KBM-7 (cell line): ENCODE results near the gene CLMP.
"Not testable (repeated sequence)": the region's sequence is repeated elsewhere in the genome, so short reads cannot be mapped to it uniquely, and the experiment has no call there.

Experiments
- DNase-seq: peaks from one replicate; pipeline ENCODE4 v3.0.0-alpha.2; 2015
- in situ Hi-C: fragments of 300-500 bp; cut with MboI; formaldehyde crosslinking; loops from 2 replicates; pipeline ENCODE4 v1.14.3; 2020; ENCODE audit warnings: low sequenced_read_pairs, low pct_unique_long_range_greater_than_20kb, mixed read lengths

Gene CLMP

DNA sequence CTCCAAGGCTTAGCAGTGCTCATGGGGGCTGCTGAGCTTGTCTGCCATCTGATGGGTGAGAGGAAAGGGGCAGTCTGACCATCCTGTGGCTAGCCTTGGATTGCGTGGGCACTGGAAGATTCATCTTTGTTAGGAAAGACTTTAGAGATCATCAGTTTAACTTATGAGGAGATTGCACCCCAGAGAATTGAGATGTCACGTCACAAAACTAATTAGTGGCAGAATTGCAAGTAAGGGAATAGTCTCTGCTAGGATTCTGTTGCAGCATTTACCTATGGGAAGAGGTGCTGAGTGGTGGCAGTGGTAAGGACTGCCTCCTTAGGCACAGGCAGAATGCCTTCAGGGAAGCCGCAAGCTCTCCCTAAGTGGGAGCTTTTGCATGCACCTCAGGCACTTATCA lies 90.4 kb downstream of the CLMP start:
- in situ Hi-C loops, result no loop called here
- no peak for DNase-seq

DNA sequence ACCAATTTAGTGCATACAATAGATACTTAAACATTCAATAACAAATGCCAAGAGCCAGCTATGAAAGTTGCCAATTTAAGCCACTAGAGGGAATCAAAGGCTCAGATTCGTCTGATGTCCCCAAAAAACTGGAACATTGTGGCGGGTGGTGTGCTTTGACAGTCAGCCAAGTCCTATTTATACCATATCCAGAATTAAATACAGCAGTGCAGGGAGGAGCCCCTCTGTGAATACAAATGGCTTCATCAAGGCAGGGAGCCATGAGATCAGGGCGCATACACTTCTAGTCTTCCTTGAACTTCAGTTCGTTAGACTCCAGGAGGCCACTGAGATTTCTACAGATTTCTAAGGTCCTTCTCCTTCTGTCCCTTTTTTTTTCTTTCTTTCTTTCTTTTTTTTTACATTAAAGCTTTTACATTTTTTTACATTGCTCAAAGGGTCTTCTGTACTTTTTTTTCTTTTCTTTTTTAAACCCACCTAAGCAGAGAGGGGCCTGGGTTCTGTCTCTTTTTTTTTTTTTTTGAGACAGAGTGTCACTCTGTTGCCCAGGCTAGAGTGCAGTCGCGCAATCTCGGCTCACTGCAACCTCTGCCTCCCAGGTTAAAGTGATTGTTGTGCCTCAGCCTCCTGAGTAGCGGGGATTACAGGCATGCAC lies 91.6 kb downstream of the CLMP start:
- in situ Hi-C loops, result no loop called here
- peak; percentile 65 for DNase-seq

DNA sequence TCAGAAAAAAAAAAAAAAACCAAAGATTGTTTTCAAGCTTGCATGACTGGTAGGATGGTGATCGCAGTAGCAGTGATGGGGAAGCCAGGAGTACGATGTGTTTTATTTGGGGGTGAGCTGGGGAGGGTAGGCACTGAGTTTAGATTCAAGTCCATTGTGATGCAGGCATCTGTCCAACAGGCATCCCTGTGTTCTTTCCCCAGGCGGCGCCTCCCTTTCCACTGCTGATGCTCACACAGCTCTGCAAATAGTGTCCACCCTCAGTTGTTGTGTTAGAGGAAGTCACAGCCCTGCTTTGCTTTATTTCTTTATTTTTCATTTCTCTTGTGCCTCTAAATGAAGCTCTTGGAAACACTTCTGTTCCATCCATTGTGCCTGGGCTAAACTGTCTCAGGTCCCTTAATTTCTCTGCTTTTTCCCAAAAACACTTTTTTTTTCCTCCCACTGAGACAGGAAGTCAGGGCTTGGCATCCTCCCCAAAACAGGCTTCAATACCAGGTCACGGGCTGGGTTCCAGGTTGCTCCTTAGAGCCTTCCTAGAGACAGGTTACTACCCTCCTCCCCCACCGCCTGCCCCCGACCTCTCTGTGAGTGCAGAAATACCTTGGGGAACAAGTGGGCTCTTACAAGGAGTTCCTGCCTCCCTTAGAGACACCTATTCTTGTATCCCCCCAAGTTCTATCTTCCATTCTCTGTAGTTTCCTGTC lies 94.5 kb downstream of the CLMP start:
- in situ Hi-C loops, result no loop called here
- DNase-seq, result no peak

DNA sequence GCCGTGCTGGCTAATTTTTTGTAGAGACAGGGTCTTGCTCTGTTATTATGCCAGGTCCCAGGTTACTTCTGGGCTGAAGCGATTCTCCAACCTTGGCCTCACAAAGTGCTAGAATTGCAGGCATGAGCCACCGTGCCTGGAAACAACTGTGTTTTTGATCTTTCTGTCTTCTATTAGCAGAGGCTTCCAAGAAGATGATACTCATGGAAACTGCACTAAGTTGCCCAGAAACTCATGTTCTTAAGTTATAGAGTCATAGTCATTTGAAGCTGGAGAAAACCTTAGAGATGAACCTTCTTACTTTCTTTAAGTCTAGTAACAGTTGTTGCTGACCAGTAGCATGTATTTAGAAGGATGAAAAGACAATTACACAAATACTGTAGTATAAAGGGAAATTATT lies 96.1 kb downstream of the CLMP start:
- in situ Hi-C loops, result no loop called here
- no peak for DNase-seq

DNA sequence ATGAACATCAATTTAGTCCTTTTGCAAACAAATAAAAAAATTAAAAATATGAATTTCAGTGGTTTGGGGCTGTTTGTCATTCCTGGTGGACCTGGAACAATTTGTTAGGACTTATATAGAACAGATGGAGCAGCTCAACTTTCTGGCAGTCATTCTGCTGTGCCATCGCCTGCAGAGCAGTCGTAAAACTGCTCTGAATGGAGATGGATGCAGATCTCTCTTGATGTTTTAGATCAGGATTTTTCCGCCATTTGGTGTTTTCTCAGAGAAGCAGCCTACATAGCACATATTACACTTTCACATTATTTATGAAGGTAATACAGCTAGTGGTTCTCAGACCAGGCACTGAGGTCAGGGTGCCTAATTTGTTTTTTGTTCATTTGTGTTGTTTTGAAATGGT lies 101.3 kb downstream of the CLMP start:
- in situ Hi-C loops, result no loop called here

DNA sequence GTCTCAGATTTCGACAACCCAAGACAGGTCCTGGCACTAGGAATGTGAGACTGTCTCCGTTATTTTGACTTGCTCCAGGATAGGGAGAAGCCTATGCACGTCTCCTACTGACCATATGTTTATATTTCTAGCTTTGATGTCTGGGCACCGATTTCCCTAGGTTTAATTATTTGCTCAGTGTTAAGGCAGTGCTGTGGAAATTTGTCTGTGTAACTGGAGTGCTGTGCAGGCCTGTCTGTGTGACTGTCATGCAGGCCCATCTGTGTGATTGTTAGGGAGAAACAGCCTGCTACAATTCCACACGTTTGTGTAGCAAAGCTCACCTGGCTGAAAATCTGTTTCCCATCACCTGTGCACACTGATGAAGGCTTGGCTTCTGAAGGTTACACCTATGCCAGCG lies 103.5 kb downstream of the CLMP start:
- no peak for DNase-seq
- in situ Hi-C loops, result no loop called here

More for the DNA sequence above, 101.3 kb downstream of the CLMP start:
- no peak for DNase-seq

DNA sequence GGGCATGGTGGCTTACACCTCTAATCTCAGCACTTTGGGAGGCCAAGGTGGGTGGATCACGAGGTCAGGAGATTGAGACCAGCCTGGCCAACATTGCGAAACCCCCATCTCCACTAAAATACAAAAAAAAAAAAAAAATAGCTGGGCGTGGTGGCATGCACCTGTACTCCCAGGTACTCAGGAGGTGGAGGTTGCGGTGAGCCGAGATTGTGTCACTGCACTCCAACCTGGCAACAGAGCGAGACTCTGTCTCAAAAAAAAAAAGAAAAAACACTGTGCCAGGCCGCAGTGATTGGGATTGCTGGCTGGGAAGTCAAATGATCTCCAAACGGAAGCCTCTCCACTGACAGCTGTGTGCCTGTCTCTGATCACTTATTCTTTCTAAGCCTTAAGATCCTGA lies 104.9 kb downstream of the CLMP start:
- DNase-seq, in situ Hi-C loops: not testable (repeated sequence)

DNA sequence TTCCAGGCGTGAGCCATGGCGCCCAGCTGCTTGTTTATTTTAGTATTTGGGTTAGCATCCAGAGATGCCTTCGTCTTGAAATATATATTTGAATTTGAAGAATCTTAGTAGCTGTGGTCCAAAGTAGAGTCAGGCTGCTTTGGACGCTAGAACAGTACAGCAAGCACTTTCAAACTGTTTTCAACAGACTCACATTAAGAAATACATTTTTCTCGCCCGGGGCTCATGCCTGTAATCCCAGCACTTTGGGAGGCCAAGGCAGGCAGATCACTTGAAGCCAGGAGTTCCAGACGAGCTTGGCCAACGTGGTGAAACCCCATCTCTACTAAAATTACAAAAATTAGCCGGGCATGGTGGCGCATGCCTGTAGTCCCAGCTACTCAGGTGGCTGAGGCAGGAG lies 106.2 kb downstream of the CLMP start:
- in situ Hi-C loops, DNase-seq: not testable (repeated sequence)

DNA sequence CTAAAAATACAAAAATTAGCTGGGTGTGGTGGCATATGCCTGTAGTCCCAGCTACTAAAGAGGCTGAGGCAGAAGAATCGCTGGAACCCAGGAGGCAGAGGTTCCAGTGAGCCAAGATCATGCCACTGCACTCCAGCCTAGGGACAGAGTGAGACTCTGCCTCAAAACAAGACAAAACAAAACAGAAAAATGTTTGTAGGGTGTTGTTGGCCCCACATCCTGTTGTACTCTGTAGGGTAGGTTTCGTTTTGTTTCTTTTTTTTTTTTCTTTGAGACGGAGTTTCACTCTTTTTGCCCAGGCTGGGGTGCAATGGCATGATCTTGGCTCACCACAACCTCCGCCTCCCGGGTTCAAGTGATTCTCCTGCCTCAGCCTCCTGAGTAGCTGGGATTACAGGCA lies 107.4 kb downstream of the CLMP start:
- in situ Hi-C loops, DNase-seq: not testable (repeated sequence)

DNA sequence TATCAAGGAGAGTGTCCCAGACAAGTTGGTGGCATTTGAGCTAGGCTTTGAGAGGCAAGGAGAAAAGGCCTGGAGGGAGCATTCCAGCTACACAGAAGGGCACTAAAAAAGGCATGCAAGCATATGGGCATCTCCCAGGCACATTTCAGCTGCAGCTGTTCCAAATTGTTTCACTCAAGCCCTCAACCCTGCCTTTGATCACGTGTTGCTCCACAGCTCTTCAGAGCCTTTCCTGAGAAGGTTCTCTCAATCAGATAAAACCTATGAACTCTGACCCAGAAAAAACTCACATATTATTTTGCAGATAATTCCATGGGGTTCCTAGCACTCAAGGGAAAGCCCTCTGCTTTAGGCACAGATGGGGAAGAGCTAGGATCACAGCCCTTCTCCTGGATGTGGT lies 108.7 kb downstream of the CLMP start:
- in situ Hi-C loops, result no loop called here

DNA sequence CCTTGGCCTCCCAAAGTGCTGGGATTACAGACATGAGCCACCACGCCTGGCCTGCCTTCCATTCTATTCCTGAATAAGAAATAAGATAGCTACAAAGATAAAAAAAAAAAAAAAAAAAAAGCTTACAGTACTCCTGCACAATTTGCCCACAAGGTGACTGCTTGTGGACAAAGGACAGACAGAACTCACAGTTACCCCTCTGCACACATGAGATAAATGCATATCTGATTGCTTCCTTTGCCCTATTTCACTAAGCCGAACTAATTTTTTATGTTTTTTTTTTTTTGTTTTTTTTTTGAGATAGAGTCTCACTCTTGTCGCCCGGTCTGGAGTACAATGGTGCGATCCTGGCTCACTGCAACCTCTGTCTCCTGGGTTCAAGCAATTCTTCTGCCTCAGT lies 109.6 kb downstream of the CLMP start:
- DNase-seq, result no peak
- in situ Hi-C loops, result no loop called here

More for the DNA sequence above, 108.7 kb downstream of the CLMP start:
- DNase-seq, result no peak

DNA sequence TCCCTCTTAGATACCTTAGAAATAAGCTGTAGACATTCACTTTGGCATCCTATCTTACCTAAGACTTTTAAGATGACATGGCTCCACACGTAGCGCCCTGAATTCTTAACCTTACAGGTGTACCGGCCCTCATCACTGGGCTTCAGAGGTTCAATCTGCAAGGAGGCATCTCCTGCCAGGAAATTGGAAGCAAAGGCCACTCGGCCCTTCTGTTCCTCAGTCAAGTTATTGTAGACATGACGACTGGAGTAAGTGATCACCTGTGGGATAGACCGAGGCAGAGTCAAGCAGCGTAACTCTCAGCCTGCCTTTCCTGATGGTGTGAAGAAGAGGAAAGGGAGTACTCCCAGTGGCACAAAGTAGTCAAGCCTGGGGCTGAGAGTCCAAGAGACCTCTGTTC lies 110.6 kb downstream of the CLMP start:
- in situ Hi-C loops, result no loop called here
- no peak for DNase-seq

DNA sequence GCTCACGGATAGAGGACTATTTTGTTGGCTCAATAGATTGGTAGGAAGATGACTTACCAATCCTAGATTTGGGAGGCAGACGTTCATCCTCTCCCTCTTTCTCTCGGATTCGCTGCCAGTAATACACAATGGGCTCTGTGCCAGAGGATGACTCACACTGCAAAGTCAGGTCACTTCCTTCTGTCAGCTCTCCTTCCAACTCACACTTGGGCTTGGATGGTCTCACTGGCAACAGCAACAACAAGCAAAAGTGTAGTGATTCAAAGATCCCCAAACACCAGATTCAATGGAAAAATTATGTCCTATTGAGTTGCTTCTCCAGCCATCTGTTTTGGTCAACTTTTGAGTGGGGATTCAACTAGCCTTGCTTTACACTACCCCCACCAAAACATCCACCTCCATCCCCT lies 111.4 kb downstream of the CLMP start:
- in situ Hi-C loops, result no loop called here
- peak; percentile 74 for DNase-seq

DNA sequence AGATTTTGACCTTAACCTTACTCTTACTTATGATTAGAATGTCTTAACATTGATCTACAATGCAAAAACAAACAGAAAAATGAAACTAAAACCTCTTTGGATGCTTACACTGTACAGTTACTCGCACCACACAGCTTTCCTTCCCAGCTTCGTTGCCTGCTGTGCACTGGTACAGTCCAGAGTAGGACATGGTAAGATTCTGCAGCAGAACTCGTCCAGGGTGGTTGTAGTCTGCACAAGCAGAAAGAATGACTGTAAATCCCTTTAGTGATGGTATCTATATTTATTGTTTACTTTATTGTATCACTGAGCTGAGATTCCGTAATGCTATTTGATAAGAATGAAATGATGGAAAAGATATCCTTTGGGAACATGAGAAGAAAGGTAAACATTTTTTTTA lies 112.1 kb downstream of the CLMP start:
- in situ Hi-C loops, result no loop called here
- DNase-seq, result no peak

DNA sequence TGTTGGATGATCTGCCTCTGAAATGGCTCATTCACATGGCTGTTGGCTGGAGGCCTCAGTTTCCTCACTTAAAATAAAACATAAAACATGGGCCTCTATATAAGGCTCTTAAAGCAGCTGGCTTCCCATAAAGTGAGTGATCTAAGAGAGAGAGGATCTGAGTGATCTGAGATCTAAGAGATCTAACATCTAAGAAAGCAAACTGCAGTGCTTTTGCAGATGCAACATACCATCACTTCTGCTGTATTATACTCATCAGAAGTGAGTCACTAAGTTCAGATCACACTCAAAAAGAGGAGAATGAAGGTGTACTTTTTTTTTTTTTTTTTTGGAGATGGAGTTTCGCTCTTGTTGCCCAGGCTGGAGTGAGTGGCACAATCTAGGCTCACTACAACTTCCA lies 115.0 kb downstream of the CLMP start:
- DNase-seq, result no peak
- in situ Hi-C loops, result no loop called here

DNA sequence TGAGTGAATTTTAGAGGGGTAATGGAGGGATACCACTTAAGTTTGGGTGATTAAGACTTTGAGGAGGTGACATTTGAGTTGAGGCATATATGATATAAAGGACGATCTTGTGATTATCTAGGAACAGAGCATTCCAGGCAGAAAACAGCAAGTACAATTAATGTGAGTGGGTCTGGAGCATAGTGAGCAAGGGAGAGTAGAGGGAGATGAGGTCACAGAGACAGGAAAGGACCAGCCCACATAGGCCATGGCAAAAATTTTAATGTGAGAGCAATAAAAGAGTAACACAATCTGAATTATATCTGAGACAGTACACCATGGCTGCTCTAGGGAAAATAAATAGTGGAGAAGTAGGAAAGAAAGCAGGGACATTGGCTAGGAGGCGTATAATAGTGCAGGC lies 118.6 kb downstream of the CLMP start:
- in situ Hi-C loops, result no loop called here

DNA sequence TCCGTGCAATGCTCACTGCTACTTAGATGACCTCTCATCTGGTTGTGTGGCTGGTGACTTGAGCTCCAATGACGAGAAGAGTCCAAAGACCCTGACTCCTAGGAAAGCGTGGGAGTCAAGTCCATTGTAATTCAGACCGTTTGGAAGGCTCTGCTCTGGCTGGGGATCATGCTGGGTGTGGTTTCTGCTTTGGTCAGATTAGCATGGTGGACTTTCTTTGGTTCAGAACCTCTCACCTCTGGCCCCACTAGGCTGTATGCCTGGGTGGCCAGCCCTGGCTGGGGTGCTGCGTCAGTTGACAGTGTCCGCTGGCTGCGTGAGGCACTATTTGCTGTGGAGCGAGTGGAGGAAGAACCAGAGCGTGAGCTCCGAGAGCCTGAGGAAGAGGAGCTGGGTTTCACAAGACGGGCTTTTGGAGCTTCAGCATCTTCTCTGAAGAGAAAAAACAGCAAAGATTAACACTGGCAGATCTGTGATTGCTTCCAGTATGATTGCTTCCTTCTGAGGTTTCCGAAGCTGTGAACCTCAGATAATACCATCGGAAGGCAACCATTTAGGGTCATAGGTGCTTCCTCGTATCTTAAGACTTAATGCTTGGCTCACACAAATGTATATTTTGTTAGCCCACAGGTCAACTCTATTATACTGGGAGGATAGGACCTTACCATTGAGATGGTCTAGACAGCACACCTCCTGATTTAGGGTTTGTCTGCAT lies 121.5 kb downstream of the CLMP start:
- in situ Hi-C loops, result no loop called here

More for the DNA sequence above, 118.6 kb downstream of the CLMP start:
- no peak for DNase-seq

DNA sequence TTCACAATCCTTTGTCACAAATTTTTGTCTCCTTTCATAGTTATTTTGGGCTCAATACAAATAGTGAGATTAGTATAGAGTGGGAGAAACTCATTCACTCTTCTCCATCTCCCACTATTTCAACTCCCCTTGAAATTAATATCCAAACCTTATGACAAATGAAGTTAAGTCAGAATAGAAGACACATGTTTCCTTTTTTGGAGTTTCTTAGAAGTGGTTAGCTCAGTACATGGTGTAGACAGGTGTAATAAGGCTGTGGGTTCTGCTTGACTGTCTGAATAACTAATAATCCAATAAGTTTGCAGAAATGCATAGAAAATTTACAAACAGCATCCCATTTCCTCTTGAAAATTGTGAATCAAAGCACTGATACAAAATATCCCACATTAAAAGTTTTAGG lies 122.3 kb downstream of the CLMP start:
- in situ Hi-C loops, result no loop called here
- DNase-seq, result no peak

More for the DNA sequence above, 121.5 kb downstream of the CLMP start:
- no peak for DNase-seq

DNA sequence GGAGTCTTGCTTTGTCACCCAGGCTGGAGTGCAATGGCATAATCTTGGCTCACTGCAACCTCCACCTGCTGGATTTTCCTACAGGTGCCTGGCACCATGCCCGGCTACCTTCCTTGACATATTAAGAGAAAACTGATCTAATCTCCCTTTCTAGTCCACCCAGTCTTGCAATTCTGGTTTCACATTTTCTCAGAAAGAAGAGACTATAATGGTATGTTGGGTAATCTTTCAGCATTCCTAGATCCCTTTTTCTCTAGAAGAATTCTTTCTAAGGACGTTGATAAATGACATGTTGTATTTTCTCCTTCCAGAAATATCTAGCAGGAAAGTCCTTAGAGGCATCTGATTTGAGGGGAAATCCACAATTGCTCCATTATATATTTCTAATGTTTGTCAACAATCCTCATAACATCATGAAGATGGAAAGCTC lies 122.7 kb downstream of the CLMP start:
- in situ Hi-C loops, result no loop called here
- DNase-seq, result no peak
